ENCODE results near the gene CFDP1.

DNA sequence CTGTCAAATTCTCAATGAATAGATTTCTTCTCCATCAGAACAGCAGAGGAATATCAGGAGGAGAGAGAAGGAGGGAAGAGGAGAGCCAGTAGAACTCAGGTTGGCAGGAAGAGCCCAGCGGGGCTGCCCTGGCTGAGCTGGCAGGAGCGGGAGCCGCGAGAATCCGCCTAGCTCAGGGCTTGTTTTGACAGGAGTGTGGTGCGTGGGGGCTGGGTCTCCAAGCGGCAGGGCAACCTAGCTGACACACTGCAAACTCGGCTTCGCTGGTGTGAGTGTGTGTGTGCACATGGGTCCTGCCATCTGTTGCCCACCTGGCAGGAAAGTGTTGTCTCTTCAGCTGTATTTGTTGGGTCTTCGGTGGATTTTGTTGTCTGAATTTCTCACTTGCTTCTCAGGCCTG, 154.0 kb downstream of the CFDP1 start:
- TF ChIP-seq GATA3 (IDR thresholded peaks at IDR 0.05; ENCODE audit: low read depth, low read length) (no peak), GATA2 (IDR thresholded peaks at IDR 0.05; ENCODE audit: low read depth, low read length) (no peak)
